HG03342 (cell line): ENCODE results near the gene PHF12.

Source experiments
- ATAC-seq: cut with Tn5 transposase; IDR thresholded peaks from one replicate; pipeline ENCODE4 v1.9.1; 2021; ENCODE audit warnings: mild to moderate bottlenecking, moderate library complexity; ENCODE audit not compliant: unreplicated experiment

The PHF12 gene

GRCh38 chr17:28862561-28862960, 88.8 kb downstream of the PHF12 start:
- no peak for ATAC-seq

- no peak for ATAC-seq
Observed at GRCh38 chr17:28861393-28862203, 89.7 kb downstream of the PHF12 start.

GRCh38 chr17:28860363-28860808, 90.9 kb downstream of the PHF12 start:
- ATAC-seq = no peak

- ATAC-seq = no peak
Observed at GRCh38 chr17:28858801-28859355, 92.4 kb downstream of the PHF12 start.

GRCh38 chr17:28857905-28858800, 93.2 kb downstream of the PHF12 start:
- no peak for ATAC-seq

GRCh38 chr17:28856028-28856574, 95.2 kb downstream of the PHF12 start:
- no peak for ATAC-seq

- no peak for ATAC-seq
Observed at GRCh38 chr17:28855336-28855679, 96.0 kb downstream of the PHF12 start.
